Activated T-helper 17 cell treated with anti-CD3 and anti-CD28 coated beads, Interleukin-2, amount 50 U/mL, for 72 hours (primary cell): ENCODE data around the gene ZNF621. TPM values are rescaled to one million over a fixed set of nuclear protein-coding genes. Genes with fewer than 3 reads are reported as not detected.

Source experiments
- ATAC-seq: fragments of 150-1000 bp; cut with Tn5 transposase; replicated peaks from 2 replicates; pipeline ENCODE4 v1.10.0; 2021; ENCODE audit warnings: mild to moderate bottlenecking, moderate library complexity
- H3K27ac Mint-ChIP-seq: one replicate; pipeline ENCODE4 v1.8.0; 2022; ENCODE audit warnings: mixed read lengths
- H3K27me3 Mint-ChIP-seq: one replicate; pipeline ENCODE4 v1.8.0; 2022; ENCODE audit warnings: mixed read lengths
- H3K36me3 Mint-ChIP-seq: one replicate; pipeline ENCODE4 v1.8.0; 2022; ENCODE audit warnings: low read depth, mild to moderate bottlenecking, mixed read lengths
- H3K4me1 Mint-ChIP-seq: one replicate; pipeline ENCODE4 v1.8.0; 2022; ENCODE audit warnings: mixed read lengths
- H3K4me3 Mint-ChIP-seq: one replicate; pipeline ENCODE4 v1.8.0; 2022; ENCODE audit warnings: mild to moderate bottlenecking, mixed read lengths
- H3K9me3 Mint-ChIP-seq: one replicate; pipeline ENCODE4 v1.8.0; 2022; ENCODE audit warnings: mixed read lengths
- total RNA-seq, 2 donors: library from RNA; stranded (reverse); gene quantifications; one replicate each; pipeline ENCODE4 v1.2.3, GENCODE V29; 2022

The ZNF621 gene
- 10 to 100 TPM; 19.1 to 19.9 TPM for total RNA-seq

- H3K27me3 Mint-ChIP-seq = no peaks in the 10 kb centered on the region
- peak within 1 kb of the TSS; percentile 100 for H3K27ac Mint-ChIP-seq
- peak; percentile 99 for ATAC-seq
- H3K4me3 Mint-ChIP-seq = peak within 1 kb of the TSS; percentile 99
- peaks cover 6% of the 10 kb centered on the region for H3K9me3 Mint-ChIP-seq
- peaks cover 15% of the 10 kb centered on the region for H3K4me1 Mint-ChIP-seq
- peaks cover 40% of the 10 kb centered on the region for H3K36me3 Mint-ChIP-seq
These were observed at the start of gene ZNF621 for GRCh38 chr3:40524568-40525285. ZNF621 (plus strand) TSS chr3:40524960; CDS start chr3:40525841, 881 bp downstream.

DNA sequence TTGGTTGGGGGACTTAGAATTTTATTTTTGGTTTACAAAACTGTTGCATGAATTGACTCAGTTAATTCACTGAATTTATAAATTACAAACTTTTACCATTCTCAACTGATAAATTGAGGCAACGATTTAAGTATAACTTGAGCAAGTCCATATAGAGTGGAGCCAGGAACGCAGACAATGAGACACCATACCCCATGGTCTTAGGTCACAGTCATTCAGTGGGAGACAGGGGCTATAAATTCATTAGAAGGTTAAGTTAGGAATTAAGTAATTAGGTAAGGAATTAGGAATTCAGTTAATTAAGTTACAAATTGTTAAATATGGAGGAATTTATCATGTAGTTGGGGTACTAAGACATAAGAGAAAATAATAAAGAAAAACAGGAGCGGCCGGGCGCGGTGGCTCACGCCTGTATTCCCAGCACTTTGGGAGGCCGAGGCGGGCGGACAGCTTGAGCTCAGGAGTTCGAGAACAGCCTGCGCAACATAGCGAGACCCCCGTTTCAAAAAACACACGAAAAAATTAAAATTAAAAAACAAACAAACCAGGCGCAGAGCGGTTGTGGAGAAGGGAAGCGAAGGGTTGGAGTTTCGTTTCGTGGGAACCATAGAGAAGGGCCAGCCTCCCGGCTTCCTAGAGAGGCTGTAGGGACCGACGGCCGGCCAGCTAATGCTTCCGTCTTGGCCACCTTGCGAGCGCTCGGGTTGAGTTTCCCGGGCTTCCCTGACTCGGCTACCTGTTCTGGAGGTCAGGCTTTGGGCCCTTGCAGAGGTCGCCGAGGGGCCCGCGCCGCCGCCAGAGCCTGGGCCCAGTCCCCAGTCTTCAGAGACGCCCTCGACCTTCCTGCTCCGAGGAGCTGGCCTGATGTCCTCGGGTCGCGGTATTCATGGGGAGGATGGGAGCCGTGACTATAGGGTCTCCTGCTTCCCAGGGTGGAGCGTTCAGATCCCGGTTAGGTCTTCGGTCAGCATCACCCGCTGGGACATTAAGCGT, 48.0 kb upstream of the ZNF621 start, which contains the start of gene ZNF619:
Gene ZNF619 (plus strand): TSS at position 645 of the 993 bp plus-strand sequence. CDS start 858 bp downstream, outside the sequence.
- H3K9me3 Mint-ChIP-seq = no peaks in the 10 kb centered on the region
- H3K4me3 Mint-ChIP-seq = peak within 1 kb of the TSS; percentile 86
- H3K4me1 Mint-ChIP-seq = peaks cover 17% of the 10 kb centered on the region
- peak within 1 kb of the TSS; percentile 94 for H3K27ac Mint-ChIP-seq
- ATAC-seq = peak; percentile 79
- H3K27me3 Mint-ChIP-seq = no peaks in the 10 kb centered on the region
- H3K36me3 Mint-ChIP-seq = peaks cover 8% of the 10 kb centered on the region

DNA sequence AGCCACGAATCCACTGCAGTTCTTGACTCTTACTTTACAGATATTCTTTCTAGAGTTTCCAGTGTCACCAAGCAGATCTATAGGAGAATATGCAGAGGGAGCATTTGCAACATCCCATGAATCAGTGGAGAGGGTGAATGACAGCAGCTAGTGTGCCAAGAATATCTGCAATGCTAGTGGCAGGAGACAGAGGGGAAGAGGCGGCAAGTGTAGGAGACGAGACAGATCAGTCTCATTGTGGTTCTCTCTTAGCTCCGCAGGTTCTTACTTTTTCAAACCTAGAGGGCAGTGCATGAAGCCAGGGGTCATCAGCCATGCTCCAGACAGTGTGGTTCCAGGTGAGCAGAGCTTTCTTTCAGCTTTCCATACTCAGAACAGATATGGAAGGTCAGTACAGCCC, 47.1 kb upstream of the ZNF621 start:
- ATAC-seq = no peak
- Mint-ChIP-seq H3K9me3 (no peaks in the 10 kb centered on the region), H3K27ac (peak overlapping the region; percentile 94), H3K27me3 (no peaks in the 10 kb centered on the region), H3K36me3 (peaks cover 15% of the 10 kb centered on the region), H3K4me3 (peak overlapping the region; percentile 86), H3K4me1 (peaks cover 21% of the 10 kb centered on the region)

DNA sequence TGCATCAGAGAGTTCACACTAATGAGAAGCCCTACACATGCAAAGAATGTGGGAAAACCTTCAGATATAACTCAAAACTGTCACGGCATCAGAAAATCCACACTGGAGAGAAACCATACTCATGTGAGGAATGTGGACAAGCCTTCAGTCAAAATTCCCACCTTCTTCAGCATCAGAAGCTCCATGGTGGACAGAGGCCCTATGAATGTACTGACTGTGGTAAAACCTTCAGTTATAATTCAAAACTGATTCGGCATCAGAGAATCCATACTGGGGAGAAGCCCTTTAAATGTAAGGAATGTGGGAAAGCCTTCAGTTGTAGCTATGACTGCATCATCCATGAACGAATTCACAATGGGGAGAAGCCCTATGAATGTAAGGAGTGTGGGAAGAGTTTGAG, 37.6 kb upstream of the ZNF621 start:
- no peaks in the 10 kb centered on the region for H3K27me3 Mint-ChIP-seq
- no peak for ATAC-seq
- peaks cover 15% of the 10 kb centered on the region for H3K9me3 Mint-ChIP-seq
- H3K36me3 Mint-ChIP-seq = peaks cover 43% of the 10 kb centered on the region
- no peak overlapping the region for H3K27ac Mint-ChIP-seq
- H3K4me3 Mint-ChIP-seq = no peak overlapping the region
- peaks cover 11% of the 10 kb centered on the region for H3K4me1 Mint-ChIP-seq

GRCh38 chr3:40490916-40491315, 33.8 kb upstream of the ZNF621 start:
- H3K27me3 Mint-ChIP-seq = no peaks in the 10 kb centered on the region
- no peak overlapping the region for H3K4me3 Mint-ChIP-seq
- peaks cover 8% of the 10 kb centered on the region for H3K4me1 Mint-ChIP-seq
- peaks cover 26% of the 10 kb centered on the region for H3K36me3 Mint-ChIP-seq
- no peak overlapping the region for H3K27ac Mint-ChIP-seq
- no peak for ATAC-seq
- H3K9me3 Mint-ChIP-seq = peaks cover 15% of the 10 kb centered on the region

- Mint-ChIP-seq H3K36me3 (no peaks in the 10 kb centered on the region), H3K27me3 (no peaks in the 10 kb centered on the region), H3K4me3 (no peak overlapping the region), H3K9me3 (no peaks in the 10 kb centered on the region), H3K4me1 (no peaks in the 10 kb centered on the region), H3K27ac (no peak overlapping the region)
- no peak for ATAC-seq
These were observed 30.1 kb upstream of the ZNF621 start for GRCh38 chr3:40494698-40495097.

GRCh38 chr3:40497288-40497687, 27.5 kb upstream of the ZNF621 start:
- H3K4me1 Mint-ChIP-seq = no peaks in the 10 kb centered on the region
- no peaks in the 10 kb centered on the region for H3K9me3 Mint-ChIP-seq
- no peaks in the 10 kb centered on the region for H3K36me3 Mint-ChIP-seq
- no peak overlapping the region for H3K27ac Mint-ChIP-seq
- no peak for ATAC-seq
- no peak overlapping the region for H3K4me3 Mint-ChIP-seq
- H3K27me3 Mint-ChIP-seq = no peaks in the 10 kb centered on the region

GRCh38 chr3:40499952-40500351, 24.8 kb upstream of the ZNF621 start:
- Mint-ChIP-seq H3K27me3 (no peaks in the 10 kb centered on the region), H3K9me3 (no peaks in the 10 kb centered on the region), H3K4me1 (peaks cover 8% of the 10 kb centered on the region), H3K27ac (no peak overlapping the region), H3K4me3 (no peak overlapping the region), H3K36me3 (no peaks in the 10 kb centered on the region)
- ATAC-seq = no peak

DNA sequence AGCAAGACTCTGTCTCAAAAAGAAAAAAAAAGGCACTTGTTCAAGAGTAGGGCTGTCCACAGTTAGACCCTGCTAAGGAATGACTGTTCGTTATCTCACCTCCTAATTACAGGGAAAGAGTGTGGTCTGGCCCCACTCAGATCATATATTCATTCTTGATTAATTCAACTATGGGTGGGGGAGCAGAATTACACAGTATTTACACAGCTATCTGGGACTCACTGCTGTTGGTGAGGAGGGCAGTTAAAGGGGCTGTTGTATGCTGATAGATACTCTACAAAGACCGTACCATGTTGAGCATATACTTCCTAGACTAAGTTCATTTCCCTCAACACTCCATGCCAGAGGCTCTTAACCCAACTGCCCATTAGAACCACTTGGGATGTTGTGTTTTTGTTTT, 22.7 kb upstream of the ZNF621 start:
- Mint-ChIP-seq H3K36me3 (no peaks in the 10 kb centered on the region), H3K9me3 (no peaks in the 10 kb centered on the region), H3K4me1 (peaks cover 8% of the 10 kb centered on the region), H3K27ac (no peak overlapping the region), H3K27me3 (no peaks in the 10 kb centered on the region), H3K4me3 (no peak overlapping the region)
- no peak for ATAC-seq

DNA sequence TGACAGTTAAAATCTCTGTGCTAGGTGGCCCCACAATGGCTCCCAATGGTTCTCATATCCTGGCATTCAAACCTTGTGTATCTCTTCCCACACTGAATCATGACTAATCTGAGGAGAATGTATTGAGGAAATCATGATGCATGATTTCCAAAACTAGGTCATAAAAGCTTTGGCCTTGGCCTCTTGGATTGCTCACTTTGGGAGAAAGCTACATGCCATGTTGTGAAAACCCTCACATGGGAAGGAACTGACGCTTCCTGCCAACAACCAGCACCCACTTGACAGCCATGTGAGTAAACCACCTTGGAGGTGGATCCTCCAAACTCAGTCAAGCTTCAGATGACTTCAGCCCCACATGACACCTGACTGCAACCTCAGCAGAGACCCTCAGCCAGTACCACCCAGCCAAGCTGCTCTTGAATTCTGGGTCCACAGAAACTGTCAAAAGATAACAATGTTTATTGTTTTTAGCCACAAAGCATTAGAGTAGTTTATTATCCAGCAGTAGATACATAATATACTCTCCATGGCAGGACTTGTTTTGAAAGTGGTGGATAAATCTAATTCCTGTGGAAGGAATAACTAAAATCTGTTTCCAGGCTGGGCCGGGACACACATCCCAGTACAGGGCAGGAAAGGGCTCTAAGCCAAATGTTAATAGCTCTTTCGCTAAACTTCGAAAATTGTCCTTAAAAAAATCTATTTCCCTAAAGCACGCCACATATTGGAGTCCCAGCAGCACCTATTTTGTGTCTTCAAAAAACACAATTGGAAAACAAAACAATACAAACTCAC, 19.9 kb upstream of the ZNF621 start:
- no peaks in the 10 kb centered on the region for H3K27me3 Mint-ChIP-seq
- peak overlapping the region; percentile 85 for H3K4me3 Mint-ChIP-seq
- H3K9me3 Mint-ChIP-seq = no peaks in the 10 kb centered on the region
- H3K4me1 Mint-ChIP-seq = peaks cover 8% of the 10 kb centered on the region
- peak; percentile 74 for ATAC-seq
- H3K27ac Mint-ChIP-seq = peak overlapping the region; percentile 72
- H3K36me3 Mint-ChIP-seq = no peaks in the 10 kb centered on the region

DNA sequence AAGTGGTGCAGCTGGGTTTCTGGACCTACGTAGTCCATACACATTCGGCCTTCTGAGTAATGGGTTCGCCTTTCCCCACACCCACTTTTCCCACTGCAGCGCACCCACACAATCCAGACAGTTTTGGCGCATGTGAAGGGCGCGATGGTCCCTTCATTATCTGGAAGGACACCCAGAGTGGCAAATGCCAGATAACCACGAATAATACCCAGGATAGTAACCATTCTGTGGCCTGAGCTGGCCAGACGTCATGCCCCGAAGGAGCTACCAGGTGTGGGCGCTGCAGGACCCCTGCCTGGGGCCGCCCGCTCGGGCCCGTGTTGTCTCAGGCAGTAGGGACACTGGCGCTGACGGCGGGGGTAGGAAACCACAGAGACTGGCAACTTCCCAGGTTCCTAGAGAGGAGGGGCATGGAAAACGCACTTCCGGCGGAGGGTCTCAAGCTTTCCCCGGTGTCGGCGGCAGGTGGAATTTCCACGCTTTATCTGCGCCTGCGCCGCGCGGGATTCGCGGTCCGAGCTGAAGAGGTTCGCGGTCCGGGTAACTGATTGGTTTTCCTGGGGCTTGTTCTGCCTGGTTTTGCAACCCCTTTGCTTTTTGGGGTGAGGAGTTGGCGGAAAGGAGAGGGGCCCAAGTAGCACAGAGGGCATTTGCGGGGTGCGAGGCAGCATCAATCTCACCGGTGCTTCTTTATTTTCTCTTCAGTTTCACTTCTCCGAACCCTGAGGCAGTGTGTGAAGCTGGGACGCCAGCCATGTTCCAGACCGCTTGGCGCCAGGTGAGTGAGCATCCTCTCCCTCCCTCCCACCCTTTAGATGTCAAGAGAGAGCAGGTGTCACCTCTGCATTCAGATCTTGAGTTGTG, 18.9 kb upstream of the ZNF621 start, which contains the start of gene ZNF620:
Gene ZNF620 (plus strand): TSS at position 441 of the 864 bp plus-strand sequence. CDS start 314 bp downstream, at position 755.
- H3K36me3 Mint-ChIP-seq = no peaks in the 10 kb centered on the region
- peak; percentile 64 for ATAC-seq
- peak within 1 kb of the TSS; percentile 85 for H3K4me3 Mint-ChIP-seq
- no peaks in the 10 kb centered on the region for H3K27me3 Mint-ChIP-seq
- no peaks in the 10 kb centered on the region for H3K9me3 Mint-ChIP-seq
- H3K27ac Mint-ChIP-seq = peak within 1 kb of the TSS; percentile 72
- peaks cover 11% of the 10 kb centered on the region for H3K4me1 Mint-ChIP-seq

DNA sequence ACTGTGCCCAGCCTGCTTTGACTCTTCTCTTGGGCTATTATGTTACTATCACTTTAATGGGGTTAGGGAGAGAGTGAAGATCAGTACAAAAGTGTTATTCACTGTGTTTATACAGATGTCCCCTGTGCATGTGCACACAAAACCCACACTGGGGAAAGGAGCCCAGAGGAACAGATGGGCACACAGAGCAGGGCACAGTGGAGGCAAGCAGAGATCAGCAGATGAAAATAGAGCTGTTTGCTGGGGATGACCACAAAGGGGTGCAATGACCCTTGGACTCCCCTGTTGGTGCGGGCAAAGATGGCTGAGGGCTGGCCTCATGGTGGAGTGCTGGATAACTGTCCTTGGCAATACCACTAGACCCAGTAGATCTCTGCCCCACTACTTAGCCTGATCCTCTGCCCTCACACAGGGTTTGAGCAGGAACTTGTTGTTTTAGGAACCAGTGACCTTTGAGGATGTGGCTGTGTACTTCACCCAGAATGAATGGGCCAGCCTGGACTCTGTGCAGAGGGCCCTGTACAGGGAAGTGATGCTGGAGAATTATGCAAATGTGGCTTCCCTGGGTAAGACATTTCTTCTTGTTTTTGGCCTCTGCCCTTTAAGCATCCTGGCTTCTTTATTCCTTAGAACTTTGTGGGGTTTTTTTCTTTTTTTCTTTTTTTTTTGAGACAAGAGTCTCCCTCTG, 13.6 kb upstream of the ZNF621 start:
- Mint-ChIP-seq H3K36me3 (peaks cover 7% of the 10 kb centered on the region), H3K9me3 (no peaks in the 10 kb centered on the region), H3K4me3 (no peak overlapping the region), H3K27me3 (no peaks in the 10 kb centered on the region), H3K27ac (no peak overlapping the region), H3K4me1 (peaks cover 3% of the 10 kb centered on the region)
- no peak for ATAC-seq

DNA sequence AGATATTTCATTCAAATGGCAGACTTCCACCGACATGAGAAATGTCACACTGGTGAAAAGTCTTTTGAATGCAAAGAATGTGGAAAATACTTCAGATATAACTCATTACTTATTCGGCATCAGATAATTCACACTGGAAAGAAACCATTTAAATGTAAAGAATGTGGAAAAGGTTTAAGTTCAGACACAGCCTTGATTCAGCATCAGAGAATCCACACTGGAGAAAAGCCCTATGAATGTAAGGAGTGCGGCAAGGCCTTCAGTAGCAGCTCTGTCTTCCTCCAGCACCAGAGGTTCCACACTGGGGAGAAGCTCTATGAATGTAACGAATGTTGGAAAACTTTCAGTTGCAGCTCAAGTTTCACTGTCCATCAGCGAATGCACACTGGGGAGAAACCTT, 8.6 kb upstream of the ZNF621 start:
- Mint-ChIP-seq H3K27ac (no peak overlapping the region), H3K4me1 (no peaks in the 10 kb centered on the region), H3K4me3 (no peak overlapping the region), H3K9me3 (no peaks in the 10 kb centered on the region), H3K27me3 (no peaks in the 10 kb centered on the region), H3K36me3 (peaks cover 9% of the 10 kb centered on the region)
- ATAC-seq = no peak
